Dedifferentiated amniotic fluid mesenchymal stem cell (primary cell): ENCODE measurements around the gene KCNG1.
"Not testable (repeated sequence)": the region's sequence is repeated elsewhere in the genome, so short reads cannot be mapped to it uniquely, and the experiment has no call there.

Experiments used
- DNase-seq: peaks from one replicate; pipeline ENCODE4 v3.0.0-alpha.2; 2016; ENCODE audit errors: extremely low spot score

KCNG1 gene

GRCh38 chr20:50982363-50982762 is 40.5 kb downstream of the KCNG1 start:
- DNase-seq, result peak; percentile 68

- no peak for DNase-seq
Observed at GRCh38 chr20:50981714-50982048, 41.2 kb downstream of the KCNG1 start.

- DNase-seq, result peak; percentile 82
Observed at GRCh38 chr20:50980851-50981713, 41.8 kb downstream of the KCNG1 start.

- peak; percentile 98 for DNase-seq
Observed at GRCh38 chr20:50980071-50980681, 42.7 kb downstream of the KCNG1 start.

GRCh38 chr20:50978533-50978932 is 44.4 kb downstream of the KCNG1 start:
- DNase-seq, result not testable (repeated sequence)

- DNase-seq, result no peak
Observed at GRCh38 chr20:50977066-50978021, 45.6 kb downstream of the KCNG1 start.

- DNase-seq, result no peak
Observed at GRCh38 chr20:50975701-50976330, 47.1 kb downstream of the KCNG1 start.

GRCh38 chr20:50969912-50970311 is 53.0 kb downstream of the KCNG1 start:
- no peak for DNase-seq

- DNase-seq, result no peak
Observed at GRCh38 chr20:50969435-50969834, 53.5 kb downstream of the KCNG1 start.

- no peak for DNase-seq
Observed at GRCh38 chr20:50968289-50968688, 54.6 kb downstream of the KCNG1 start.

- no peak for DNase-seq
Observed at GRCh38 chr20:50967586-50967985, 55.3 kb downstream of the KCNG1 start.

GRCh38 chr20:50959543-50960126 is 63.3 kb downstream of the KCNG1 start:
- no peak for DNase-seq

GRCh38 chr20:50958615-50959542 is 64.0 kb downstream of the KCNG1 start, which contains the start of gene MOCS3:
Gene MOCS3 (plus strand): TSS chr20:50958818. CDS start chr20:50958843, 25 bp downstream.
- DNase-seq, result peak; percentile 95

GRCh38 chr20:50957798-50958614 is 64.9 kb downstream of the KCNG1 start, which contains the start of gene DPM1:
Gene DPM1 (minus strand): TSS chr20:50958532. CDS start chr20:50958523, 9 bp downstream.
- DNase-seq, result peak; percentile 90

GRCh38 chr20:50957276-50957675 is 65.6 kb downstream of the KCNG1 start:
- no peak for DNase-seq

GRCh38 chr20:50953821-50954220 is 69.1 kb downstream of the KCNG1 start:
- DNase-seq, result no peak
